ENCODE results near the gene DNAJB6.

DNAJB6 gene

DNA sequence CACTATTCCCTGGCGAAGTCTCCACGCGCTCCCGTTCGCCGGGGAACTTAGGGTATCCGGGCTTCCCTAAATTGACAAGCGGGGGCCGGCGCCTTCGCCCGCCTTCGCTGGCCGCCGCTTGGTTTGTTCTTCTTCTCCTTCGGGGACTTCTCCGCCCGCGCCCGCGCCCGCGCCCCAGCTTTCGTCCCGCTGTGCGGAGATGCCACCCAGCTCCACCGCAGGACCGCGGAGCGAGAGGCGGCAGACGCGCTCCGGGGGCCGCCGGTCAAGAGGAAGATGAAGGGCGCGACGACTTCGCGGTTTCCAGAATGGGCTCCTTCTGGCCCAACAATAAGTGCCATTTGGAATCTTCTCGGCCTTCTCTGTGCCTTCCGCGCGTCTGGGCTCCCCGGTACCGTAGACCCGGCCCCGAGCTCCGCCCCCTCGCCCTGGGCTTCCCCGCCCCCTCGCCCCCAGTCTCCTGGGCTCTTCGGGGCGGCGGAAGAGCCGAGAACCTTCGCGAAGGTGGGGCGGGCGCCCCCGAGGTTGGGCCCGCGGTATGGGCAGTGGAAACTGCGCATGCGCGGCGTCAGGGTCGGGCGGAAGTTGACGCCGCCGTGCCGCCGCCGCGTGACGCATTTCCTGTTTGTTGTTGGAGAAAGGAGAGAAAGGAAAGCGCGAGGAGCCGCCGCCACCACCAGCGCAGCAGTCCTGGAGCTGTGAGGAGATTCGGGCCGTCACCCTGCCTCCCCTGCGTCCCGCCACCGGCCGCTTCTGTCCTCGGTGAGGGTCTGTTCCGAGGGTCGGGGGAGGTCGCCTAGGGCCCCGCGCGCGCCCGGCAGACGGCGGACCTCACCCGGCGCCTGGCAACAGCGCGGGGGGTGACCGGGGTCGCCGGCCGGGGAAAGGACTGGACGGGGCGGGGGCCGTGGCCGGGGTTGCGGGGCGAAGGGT is at the start of gene DNAJB6:
Gene DNAJB6 (plus strand): TSS at position 622 of the 933 bp plus-strand sequence. CDS start 21,569 bp downstream, outside the sequence.
- peak; percentile 88 for DNase-seq

DNA sequence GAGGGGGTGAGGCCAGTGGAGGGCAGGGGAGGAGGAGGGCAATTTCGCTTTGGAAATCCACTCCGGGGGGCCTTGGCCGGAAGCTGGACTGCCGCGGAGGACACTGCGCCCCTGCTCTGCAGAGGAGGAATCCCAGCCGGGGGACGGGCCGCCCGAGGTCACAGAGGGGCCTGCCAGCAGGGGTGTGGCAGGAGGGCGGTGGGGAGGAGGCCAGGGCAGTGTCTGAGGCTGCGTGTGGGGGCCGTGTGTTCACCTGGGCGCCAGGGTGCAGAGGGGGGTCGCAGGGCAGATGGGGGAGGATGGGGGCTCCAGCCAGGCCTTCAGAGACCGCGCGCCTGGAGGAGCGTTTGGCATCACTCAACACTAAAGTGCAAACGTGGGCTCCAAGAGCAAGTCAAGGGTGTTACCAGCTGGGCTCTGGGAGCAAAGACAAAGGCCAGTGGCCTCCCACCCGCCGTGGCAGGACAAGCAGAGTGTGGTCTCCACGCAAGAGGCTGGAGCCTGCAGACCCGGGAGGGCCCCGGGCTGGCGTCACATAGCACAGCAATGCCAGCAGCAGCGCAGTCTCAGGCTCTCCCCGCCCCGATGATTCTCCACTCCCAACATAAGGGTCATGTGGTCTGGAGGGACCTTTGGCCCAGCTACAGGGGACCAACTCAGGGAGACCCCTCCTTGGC is 45.3 kb upstream of the DNAJB6 start:
- no peak for DNase-seq

DNA sequence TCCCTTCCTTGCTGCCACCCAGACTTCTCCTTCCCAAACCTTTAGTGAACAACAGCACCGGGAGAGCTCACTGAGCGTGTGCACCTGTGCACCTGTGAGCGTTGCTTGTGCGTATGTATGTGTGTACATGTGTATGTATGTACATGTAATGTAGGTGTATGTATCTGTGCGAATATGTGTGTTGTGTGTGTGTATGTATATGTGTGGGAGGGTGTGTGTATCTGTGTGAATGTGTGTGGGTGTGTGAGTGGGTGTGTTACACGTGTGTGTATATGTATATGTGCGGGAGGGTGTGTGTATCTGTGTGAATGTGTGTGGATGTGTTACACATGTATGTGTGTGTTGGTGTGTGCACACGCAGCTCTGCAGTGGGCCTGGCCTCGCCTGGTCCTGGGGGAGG is 44.5 kb upstream of the DNAJB6 start:
- no peak for DNase-seq

DNA sequence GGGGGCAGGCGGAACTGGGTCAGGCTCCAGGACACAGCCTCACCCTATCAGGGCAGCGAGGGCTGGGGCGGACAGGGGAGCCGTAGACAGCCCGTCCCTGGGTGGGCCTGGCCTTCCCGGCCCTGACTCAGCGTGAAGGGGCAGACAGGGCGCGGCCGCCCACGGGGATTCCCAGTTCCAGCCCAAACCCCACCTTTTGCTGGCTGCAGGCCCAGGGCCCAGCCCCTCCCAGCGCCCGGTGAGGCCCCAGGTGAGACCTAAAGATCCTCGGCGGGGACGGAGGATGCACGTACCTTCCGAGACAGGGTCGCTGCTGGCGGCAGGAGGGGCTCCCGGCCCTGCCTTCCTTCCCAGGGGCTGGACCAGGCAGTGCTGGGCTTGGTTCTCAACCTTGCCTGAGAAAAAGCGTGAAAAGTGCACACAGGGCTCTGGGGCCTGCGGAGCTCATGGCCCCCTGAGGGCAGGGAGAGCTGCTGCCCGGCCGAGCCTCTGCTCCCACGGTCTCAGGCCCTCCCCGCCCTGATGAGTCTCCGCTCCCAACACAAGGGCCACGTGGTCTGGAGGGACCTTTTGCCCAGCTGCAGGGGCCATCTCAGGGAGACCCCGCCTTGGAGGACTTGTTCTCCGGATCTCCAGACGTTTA is 43.9 kb upstream of the DNAJB6 start:
- no peak for DNase-seq

DNA sequence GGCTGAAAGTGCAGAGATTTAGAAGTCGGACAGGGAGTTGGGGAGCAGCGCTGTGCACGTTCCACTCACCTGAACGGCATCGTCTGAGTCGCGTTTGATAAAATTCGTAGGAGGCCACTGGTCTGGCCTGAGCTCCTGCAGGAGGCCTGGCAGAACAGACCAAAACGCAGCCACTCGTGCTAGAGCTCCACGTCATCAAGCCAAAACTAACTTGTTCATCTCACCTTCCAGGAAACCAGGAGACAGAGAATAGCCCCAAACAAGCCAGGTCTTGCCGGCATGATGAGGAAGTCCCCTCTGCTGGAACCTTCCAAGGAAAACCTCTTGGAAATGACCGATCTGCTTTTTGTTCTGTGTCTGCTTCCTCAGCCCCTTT is 43.4 kb upstream of the DNAJB6 start:
- DNase-seq = no peak

DNA sequence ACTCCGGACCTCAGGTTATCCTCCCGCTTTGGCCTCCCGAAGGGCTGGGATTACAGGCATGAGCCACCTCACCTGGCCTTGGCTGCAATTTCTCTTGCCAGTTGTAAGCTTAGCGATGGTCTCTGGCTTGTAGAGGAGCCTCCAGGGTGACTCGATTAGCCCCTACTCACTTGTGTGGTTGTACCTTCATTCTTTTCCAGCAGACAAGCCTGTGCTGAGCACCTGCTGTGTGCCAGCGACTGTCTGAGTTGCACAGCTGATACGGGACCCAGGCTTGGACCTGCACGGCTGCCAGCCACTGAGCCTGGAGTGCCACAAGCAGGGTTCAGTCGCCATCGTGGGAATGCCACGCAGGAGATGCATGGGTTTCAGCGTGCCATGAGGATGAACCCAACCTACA is 42.0 kb upstream of the DNAJB6 start:
- no peak for DNase-seq

DNA sequence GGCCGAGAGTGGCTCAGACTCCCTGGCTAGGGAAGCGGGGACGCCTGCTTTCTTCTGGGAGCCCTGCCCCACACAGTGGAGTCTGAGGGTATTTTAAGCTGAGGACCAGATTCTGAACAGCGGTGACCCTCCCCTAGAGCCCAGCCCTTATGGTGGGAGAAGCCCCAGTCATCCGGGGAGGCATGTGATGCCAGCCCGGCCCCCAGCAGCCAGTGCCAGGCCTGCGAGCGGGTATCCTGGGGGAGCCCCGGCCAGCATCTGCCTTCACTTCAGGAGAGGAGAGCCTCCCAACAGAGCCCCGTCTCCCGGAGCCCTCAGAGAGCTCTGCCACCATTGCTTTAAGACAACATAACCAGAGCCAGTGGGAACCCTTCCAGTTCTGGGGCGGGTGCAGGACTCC is 41.5 kb upstream of the DNAJB6 start:
- no peak for DNase-seq

DNA sequence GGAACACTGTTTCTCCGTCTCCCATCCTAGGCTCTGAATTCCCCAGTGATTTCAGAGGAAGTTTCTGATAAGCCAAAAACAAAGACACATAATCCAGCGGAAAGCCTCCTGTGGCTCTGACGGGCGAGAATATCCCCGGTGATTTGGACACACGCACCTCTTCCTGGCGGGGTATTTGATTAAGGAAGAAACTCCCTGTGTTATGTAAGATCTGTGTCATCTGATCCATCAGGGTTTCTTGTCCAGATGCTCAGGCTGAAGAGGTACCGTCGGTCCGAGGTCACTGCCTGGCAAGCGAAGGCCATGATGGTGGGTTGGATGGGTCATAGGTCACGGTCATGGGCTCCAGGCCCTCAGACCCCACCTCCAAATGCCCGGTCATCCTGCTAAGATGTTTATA is 39.6 kb upstream of the DNAJB6 start:
- no peak for DNase-seq

DNA sequence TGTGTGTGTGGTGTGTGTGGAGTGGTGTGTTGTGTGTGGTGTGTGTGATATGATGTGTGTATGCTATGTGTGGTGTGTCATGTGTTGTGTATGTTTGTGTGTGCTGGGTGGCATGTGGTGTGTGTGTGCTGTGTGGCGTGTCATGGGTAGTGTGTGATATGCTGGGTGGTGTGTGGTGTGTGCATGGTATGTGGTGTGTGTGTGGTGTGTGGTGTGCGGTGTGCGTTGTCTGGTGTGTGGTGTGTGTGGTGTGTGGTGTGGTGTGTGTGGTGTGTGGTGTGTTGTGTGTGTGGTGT is 37.5 kb upstream of the DNAJB6 start:
- DNase-seq = no peak

DNA sequence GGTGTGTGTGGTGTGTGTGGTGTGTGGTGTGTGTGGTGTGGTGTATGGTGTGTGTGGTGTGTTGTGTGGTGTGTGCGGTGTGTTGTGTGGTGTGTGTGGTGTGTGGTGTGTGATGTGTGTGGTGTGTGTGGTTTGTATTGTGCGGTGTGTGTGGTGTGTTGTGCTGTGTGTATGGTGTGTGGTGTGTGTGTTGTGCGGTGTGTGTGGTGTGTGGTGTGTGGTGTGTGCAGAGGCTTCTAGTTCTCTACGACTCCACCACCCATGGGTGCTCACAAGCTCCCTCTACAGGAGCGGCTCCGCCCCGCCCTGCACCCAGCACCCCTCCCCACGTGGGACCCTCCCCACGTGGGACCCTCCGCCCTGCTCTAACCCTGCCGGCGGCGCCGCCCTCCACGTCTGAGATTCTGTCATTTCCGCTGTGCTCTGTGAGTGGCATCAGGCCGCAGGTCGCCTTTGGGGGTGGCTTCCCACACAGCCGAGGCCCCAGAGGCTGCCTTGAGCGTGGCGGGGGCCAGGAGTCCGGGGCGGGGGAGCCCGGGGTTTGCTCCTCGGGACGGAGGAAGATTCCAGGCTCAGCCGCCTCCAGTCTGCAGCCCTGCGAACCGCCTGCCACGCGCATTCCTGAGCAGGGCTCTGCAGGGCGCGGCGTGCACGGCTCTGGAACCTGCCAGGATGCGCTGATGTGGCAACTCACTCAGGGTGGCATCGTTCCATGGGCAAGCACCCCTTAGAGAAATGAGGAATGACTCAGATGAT is 37.0 kb upstream of the DNAJB6 start:
- no peak for DNase-seq

DNA sequence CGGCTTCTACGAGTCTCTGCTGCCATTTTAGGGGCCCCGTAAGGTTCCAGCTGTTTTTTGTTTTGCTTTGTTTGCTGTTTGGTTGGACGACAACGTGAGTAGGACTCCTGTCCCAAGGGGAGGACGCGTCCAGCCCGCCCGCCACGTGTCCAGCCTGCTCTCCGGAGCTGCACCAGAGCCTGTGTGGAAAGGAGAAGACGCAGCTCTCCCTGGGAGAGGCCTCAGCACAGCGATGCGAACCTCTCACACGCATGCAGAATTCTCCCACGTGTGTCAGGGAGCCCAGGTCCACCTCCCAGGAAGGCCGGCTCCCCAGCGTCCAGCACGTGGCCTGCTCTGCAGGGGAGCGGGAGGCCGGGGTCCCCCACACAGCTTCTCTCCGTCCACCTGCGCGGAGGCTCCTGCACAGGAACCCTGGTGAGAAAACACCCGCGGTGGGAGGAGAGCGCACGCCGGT is 36.4 kb upstream of the DNAJB6 start:
- DNase-seq = no peak

DNA sequence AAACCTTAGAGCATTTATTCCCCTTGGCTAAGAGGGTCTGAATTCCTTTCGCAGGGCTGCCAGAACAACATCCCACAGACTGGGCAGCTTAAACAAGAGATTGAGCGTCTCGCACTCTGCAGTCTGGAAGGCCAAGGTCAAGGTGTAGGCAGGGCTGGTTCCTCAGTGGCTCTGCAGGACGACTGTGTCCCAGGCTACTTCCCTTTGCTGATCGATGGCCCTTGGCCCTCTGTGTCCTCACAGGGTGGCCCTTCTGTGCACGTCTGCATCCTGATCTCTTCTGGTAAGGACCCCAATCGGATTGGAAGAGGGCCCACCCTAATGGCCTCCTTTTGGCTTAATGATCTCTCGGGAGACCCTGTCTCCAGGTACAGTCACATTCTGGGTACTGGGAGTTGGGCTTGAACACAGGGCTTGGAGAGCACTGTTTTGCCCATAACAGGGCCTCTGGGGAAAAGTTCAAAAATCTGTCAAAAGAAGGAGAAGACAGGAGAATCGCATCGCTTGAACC is 35.1 kb upstream of the DNAJB6 start:
- DNase-seq = no peak

DNA sequence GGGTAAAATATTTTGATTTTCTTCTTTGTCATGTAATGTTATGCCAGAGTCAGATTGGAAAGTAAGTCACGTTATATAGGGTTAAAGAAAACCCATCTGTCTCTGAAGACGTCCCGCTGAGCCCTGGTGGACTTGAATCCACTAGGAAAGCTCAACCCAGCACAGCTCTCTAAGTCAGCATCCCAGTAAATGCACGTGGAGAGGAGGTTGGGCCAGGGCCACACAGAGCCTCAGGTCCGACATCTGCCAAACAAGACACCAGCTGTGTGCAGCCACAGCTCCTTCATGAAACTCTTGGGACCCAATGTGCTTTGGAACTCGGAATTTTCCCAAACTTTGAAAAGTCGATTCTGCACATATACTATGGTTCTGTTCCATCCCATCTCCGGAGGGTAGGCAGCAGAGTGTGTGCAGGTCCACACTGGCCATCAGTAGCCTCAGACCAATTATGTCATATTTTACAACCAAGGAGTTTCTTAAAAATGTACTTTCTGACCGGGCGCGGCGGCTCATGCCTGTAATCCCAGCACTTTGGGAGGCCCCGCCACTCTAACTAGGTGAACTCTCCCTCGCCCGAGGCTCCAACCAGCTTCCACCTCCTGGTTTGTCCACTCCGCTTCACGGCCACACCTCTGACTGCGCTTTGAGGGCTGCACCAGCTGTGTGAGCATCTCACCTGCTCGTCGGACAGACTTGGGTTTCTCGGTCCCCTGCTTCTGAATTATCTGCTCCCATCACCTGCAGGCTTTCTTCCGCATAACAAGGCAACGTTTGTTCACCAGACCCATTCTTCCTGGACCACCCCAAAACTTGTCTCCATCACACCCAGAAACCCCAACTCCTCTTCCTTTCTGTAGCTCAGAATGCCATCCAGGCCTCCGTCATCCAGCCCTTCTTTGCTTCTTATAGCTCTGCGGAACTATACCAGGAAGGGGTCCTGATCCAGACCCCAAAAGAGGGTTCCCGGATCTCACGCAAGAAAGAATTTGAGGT is 29.7 kb upstream of the DNAJB6 start:
- DNase-seq = no peak

DNA sequence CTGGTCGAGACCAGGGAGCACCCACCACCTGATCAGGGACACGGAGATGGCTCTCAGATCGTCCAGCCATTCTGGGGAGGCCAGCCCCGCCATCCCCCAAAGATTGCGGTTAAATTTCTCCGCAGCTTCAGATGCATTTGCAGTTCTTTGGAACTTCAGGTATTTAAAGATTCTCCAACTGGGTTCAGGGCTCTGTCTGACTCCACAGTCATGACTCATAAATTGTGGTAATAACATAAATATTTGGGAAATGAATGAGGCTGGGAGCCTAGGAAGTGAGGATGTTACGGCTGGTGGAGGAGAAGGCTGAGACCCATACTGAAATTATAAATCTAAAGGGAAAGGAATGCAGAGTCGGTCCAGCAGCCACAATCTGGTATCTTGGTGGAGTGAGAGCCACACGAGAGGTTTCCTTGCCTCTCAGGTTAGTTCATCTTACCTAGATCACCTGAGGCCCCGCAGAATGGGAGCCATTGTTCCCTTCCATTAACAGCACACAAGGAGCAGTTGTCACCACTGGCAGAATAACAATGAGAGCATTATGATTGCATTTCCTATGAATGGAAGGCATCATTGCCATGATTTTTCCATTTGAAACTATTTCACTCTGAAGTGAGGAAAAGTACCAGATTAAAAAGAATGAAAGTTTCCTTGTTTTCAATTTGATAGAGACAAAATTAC is 26.7 kb upstream of the DNAJB6 start:
- DNase-seq = no peak

DNA sequence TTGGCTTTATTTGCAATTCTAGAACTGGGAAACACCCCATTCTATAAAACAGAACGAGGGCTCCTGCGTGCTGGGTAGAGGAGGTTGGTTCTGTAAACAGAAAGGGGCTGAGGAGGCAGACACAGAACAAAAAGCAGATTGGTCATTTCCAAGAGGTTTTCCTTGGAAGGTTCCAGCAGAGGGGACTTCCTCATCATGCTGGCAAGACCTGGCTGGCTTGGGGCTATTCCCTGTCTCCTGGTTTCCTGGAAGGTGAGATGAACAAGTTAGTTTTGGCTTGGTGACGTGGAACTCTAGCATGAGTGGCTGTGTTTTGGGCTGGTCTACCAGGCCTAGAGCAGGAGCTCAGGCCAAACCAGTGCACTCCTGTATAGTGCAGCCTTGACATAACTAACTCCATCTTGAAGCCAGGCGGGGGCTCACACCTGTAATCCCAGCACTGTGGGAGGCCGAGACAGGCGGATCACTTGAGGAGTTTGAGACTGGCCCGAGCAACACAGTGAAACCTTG is 26.1 kb upstream of the DNAJB6 start:
- DNase-seq = no peak

DNA sequence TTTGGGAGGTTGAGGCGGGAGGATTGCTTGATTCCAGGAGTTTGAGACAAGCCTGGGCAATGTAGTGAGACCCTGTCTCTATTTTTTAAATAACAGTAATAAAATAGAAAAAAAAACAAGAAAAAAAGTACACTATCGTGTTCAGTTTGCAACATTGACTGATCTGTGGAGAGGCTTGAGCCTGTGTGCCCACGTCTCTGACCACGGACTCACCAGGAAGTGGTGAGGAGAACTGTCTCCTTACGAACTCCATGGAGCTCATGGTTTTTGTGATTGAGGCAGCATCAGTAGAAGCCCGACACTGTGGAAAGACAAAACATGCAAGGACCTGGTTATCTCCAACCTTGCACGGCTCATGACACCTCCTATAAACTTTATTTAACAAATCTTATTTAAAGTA is 23.9 kb upstream of the DNAJB6 start:
- no peak for DNase-seq

DNA sequence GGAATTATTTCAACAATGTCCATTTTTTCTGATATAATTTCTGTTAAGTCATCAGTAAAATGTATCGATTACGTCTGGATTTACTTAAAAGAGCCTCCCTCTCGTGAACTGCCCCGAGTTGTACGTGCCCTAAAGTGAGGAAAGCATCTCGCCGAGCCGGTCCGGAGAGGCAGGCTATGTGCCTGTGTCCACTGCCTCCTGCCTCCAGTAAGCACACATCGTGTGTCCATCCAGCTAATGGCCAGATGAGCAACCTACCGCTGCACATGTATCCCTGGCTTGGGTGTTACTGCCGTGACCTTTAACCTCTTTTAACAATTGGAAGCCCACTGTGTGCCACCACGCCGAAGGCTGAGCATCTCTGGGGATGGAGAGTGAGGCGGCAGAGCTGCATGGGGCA is 23.2 kb upstream of the DNAJB6 start:
- no peak for DNase-seq

DNA sequence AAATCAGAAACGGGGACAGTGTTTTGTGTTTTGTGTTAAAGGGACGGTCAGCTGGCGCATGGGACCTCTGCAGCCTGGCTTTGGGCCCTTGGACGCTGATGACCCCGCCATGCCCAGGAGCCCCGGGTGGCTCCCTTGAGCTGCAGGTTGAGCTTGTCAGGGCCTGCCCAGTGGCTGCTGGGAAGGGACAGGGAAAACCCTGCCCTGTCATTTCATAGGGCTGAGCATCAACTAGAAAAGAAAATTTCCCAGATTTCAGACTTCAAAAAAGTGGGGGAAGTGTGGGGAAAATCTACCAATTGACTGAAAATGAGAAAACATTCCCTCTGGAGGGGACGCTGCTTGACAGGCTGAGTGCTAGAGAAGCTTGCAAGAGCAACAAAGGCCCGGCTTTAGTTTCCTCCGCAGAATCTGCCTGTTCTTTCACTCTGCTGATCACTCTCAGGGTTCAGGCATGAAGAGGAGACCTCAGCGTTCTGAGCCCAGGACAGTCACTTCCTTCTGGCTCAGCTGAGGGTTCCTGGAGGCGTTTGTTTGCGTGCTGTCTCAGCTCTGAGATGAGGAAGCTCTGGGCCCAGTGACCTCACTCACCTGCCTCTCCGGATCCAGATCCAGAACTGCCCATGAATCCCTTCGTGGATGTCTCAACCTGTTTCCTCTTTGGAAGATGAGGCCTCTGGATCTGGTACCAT is 18.6 kb upstream of the DNAJB6 start:
- DNase-seq = no peak

DNA sequence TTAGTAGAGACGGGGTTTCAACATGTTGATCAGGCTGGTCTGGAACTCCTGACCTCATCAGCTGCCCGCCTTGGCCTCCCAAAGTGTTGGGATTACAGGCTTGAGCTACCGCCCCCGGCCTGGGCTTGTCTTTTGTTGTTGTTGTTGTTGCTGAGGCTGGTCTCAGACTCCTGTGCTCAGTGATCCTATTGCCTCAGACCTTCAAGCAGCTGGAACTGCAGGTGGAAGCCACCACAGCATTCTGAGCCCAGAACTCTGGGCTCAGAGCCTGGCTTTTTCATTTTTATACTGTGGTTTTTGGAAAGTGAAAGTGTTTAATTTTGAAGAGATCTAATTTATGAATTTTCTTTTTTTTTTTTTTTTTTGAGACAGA is 16.2 kb upstream of the DNAJB6 start:
- DNase-seq = no peak

DNA sequence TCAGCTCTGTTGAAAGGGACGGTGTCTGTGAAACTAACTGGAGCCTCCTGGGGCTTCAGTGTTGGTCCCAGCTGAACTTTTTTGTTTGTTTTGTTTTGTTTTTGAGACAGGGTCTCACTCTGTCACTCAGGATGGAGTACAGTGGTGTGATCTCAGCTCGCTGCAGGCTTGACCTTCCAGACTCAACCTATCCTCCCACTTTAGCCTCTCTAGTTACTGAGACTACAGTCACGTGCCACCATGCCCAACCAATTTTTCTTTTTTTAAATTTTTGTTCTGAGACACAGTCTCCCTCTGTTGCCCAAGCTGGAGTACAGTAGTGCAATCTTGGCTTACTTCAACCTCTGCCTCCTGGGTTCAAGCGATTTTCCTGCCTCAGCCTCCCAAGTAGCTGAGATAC is 13.4 kb upstream of the DNAJB6 start:
- DNase-seq = no peak
